ES-I3 (cell line): Measurements from ENCODE around the gene PPEF2.

Experiments
- H3K36me3 ChIP-seq: 2 replicates; pipeline ENCODE4 v1.6.1; 2013; ENCODE audit warnings: mild to moderate bottlenecking, low read length, control low read depth, moderate library complexity; ENCODE audit not compliant: insufficient read depth
- H3K4me1 ChIP-seq: 2 replicates; pipeline ENCODE4 v1.6.1; 2013; ENCODE audit warnings: mild to moderate bottlenecking, control low read depth, low read length; ENCODE audit not compliant: insufficient read depth
- H3K9ac ChIP-seq: 2 replicates; pipeline ENCODE4 v1.6.1; 2013; ENCODE audit warnings: low read depth, mild to moderate bottlenecking, low read length, moderate library complexity
- H3K9me3 ChIP-seq: 2 replicates; pipeline ENCODE4 v1.6.1; 2013; ENCODE audit warnings: mild to moderate bottlenecking, low read length, moderate library complexity; ENCODE audit not compliant: control insufficient read depth, insufficient read depth

Gene PPEF2

GRCh38 chr4:75834095-75834771 lies 68.0 kb downstream of the PPEF2 start:
- H3K36me3 ChIP-seq = no peaks in the 10 kb centered on the region
- peaks cover 9% of the 10 kb centered on the region; the same call in 1 of the 2 replicates for H3K4me1 ChIP-seq
- no peaks in the 10 kb centered on the region for H3K9me3 ChIP-seq
- H3K9ac ChIP-seq = no peak overlapping the region

DNA sequence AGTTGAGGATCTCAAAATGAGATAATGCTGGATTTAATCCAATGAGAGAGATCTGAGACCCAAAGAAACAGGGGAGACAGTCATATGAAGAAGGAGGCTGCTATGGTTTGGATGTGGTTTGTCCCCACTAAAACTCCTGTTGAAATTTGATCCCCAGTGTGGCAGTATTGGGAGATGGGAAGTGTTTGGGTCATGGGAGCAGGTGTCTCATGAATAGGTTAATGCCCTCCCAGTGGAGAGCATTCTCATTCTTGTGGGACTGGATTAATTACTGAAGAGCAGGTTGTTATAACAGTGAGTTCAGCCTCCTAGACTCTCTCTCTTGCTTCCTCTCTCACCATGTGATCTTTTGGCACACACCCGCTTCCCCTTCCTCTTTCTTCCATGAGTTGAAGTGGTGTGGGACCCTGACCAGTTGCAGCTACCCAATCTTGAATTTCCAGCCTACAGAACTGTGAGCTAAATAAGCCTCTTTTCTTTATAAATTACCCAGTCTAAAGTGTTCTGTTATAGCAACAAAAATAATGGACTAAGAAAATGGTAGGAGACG lies 70.3 kb downstream of the PPEF2 start:
- Histone ChIP-seq H3K9me3 (no peaks in the 10 kb centered on the region), H3K36me3 (no peaks in the 10 kb centered on the region), H3K9ac (no peak overlapping the region), H3K4me1 (peaks cover 6% of the 10 kb centered on the region; the same call in 1 of the 2 replicates)

- peaks cover 6% of the 10 kb centered on the region; the same call in 1 of the 2 replicates for H3K4me1 ChIP-seq
- no peak overlapping the region for H3K9ac ChIP-seq
- no peaks in the 10 kb centered on the region for H3K9me3 ChIP-seq
- no peaks in the 10 kb centered on the region for H3K36me3 ChIP-seq
These were observed 71.3 kb downstream of the PPEF2 start for GRCh38 chr4:75830906-75831305.

- Histone ChIP-seq H3K9ac (no peak overlapping the region), H3K4me1 (no peaks in the 10 kb centered on the region), H3K9me3 (no peaks in the 10 kb centered on the region), H3K36me3 (no peaks in the 10 kb centered on the region)
These were observed 78.4 kb downstream of the PPEF2 start for GRCh38 chr4:75823812-75824211.

DNA sequence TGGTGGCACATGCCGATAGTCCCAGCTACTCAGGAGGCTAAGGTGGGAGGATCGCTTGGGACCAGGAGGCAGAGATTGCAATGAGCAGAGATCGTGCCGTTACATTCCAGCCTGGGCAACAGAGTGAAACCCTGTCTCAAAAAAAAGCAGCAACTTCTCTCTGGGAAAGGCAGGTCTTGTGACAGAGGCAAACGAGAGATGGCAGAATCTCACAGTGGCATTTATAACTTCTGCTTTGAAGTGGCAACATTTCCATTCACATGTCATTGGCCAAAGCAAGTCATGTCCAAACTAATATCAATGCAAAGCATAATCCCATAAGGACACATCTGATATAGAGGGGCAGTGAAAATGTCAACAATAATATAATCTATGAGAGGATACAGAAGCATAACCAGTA lies 79.8 kb downstream of the PPEF2 start:
- Histone ChIP-seq H3K4me1 (no peaks in the 10 kb centered on the region), H3K9me3 (no peaks in the 10 kb centered on the region), H3K36me3 (no peaks in the 10 kb centered on the region), H3K9ac (no peak overlapping the region)

GRCh38 chr4:75821966-75822365 lies 80.3 kb downstream of the PPEF2 start:
- H3K9ac ChIP-seq = no peak overlapping the region
- no peaks in the 10 kb centered on the region for H3K9me3 ChIP-seq
- no peaks in the 10 kb centered on the region for H3K36me3 ChIP-seq
- H3K4me1 ChIP-seq = no peaks in the 10 kb centered on the region

DNA sequence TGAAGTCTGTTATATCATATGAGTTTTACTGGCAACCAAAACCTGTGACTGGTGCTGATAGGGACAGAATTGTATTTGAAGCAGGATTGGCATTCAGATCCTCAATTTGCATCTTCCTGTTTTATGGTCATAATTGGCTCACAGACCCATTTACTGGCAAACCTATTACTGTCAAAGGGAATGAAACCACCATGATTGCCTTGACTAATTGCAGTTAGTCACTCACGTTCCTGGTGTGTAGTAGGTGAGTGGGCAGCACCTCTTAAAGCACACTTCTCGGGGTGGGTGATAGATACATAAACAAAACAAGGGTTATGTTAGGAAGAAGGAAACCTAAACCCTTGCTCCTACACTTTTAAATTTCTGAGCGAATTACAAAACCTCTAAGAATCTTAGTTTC lies 81.0 kb downstream of the PPEF2 start:
- Histone ChIP-seq H3K36me3 (peaks cover 4% of the 10 kb centered on the region; the same call in 1 of the 2 replicates), H3K9me3 (no peaks in the 10 kb centered on the region), H3K4me1 (no peaks in the 10 kb centered on the region), H3K9ac (no peak overlapping the region)

DNA sequence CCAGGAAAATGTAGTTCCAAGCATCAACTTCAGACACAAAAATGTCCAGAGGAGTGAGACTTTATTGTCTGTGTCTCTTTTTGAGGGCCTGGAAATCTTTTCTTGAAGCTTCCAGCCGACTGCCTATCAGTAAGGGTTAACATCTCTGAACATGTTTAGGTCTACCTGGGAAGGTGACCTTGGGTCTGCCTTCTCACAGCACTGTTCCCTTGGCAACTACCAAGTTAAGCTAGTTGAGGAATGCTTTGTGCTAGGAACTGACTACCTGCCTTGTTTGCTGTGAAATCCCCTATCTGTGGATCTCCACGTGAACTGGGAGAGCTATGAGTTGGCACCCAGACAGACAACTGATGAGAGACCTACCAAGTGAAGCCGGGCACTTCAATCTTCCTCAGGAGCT lies 81.6 kb downstream of the PPEF2 start:
- Histone ChIP-seq H3K9me3 (no peaks in the 10 kb centered on the region), H3K9ac (no peak overlapping the region), H3K4me1 (no peaks in the 10 kb centered on the region), H3K36me3 (peaks cover 4% of the 10 kb centered on the region; the same call in 1 of the 2 replicates)

- Histone ChIP-seq H3K9ac (no peak overlapping the region), H3K9me3 (no peaks in the 10 kb centered on the region), H3K4me1 (no peaks in the 10 kb centered on the region), H3K36me3 (peaks cover 4% of the 10 kb centered on the region; the same call in 1 of the 2 replicates)
These were observed 82.1 kb downstream of the PPEF2 start for GRCh38 chr4:75820197-75820596.

DNA sequence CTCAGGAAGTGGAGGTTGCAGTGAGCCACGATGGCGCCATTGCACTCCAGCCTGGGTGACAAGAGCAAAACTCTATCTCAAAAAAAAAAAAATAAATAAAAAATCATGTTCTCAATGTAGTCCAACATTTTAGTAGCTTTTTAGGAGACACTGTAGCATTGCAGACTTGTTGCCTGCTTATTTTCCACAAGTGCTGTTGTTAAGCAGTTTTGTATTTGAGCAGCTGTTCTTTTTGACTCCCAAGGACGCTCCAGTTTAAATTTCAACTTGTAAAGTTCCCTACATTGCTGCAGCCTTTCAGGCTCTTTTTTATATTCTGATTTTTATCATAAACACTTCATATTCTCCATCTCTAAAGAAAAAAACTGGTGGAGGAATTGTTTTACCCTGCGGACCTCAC lies 83.1 kb downstream of the PPEF2 start:
- H3K9ac ChIP-seq = no peak overlapping the region
- H3K9me3 ChIP-seq = no peaks in the 10 kb centered on the region
- H3K36me3 ChIP-seq = peaks cover 4% of the 10 kb centered on the region; the same call in 1 of the 2 replicates
- H3K4me1 ChIP-seq = no peaks in the 10 kb centered on the region

GRCh38 chr4:75817901-75818300 lies 84.4 kb downstream of the PPEF2 start:
- Histone ChIP-seq H3K36me3 (peaks cover 8% of the 10 kb centered on the region; the same call in 1 of the 2 replicates), H3K4me1 (no peaks in the 10 kb centered on the region), H3K9me3 (no peaks in the 10 kb centered on the region), H3K9ac (no peak overlapping the region)
